Prostate gland (tissue), 2 donors: ENCODE data around the gene PPL. TPM values are rescaled to one million over a fixed set of nuclear protein-coding genes. Genes with fewer than 3 reads are reported as not detected.

ENCODE experiments used
- DNase-seq: peaks from one replicate; pipeline ENCODE4 v3.0.0-alpha.2; 2019; ENCODE audit warnings: low spot score
- H3K27ac ChIP-seq, 2 donors: fragments of 200-600 bp; sonication (generic); 2 replicates each; pipeline ENCODE4 v1.5.1; 2017 to 2019
- H3K27me3 ChIP-seq: fragments of 200-600 bp; sonication (generic); replicated peaks from 2 replicates; pipeline ENCODE4 v1.5.1; 2019; ENCODE audit not compliant: insufficient read depth
- H3K36me3 ChIP-seq, 2 donors: fragments of 200-600 bp; sonication (generic); 1 replicate in 1 of 2; 2 replicates in 1 of 2; pipeline versions ENCODE4 v1.5.1 to v1.8.1; 2017 to 2019
- H3K4me1 ChIP-seq: fragments of 200-600 bp; sonication (generic); replicated peaks from 2 replicates; pipeline ENCODE4 v1.5.1; 2019
- H3K4me3 ChIP-seq, 2 donors: fragments of 200-600 bp; sonication (generic); 2 replicates each; pipeline ENCODE4 v1.5.1; 2017 to 2019
- H3K9me3 ChIP-seq: fragments of 200-600 bp; sonication (generic); 2 replicates; pipeline ENCODE4 v1.5.1; 2017
- CTCF ChIP-seq, 4 experiments: fragments of 200-600 bp in 2 of 4; fragments of 450-650 bp in 2 of 4; sonication (generic) in 2 of 4; IDR thresholded peaks; 1 replicate in 3 of 4; 2 replicates in 1 of 4; pipeline ENCODE4 v1.5.1; 2016 to 2019; ENCODE audit warnings: antibody characterized with exemption in 4 of 4, mild to moderate bottlenecking in 2 of 4, moderate library complexity in 2 of 4
- POLR2A ChIP-seq: fragments of 450-650 bp; IDR thresholded peaks from one replicate; pipeline ENCODE4 v1.6.1; 2016; ENCODE audit warnings: antibody characterized with exemption, mild to moderate bottlenecking
- POLR2AphosphoS5 ChIP-seq: sonication (generic); formaldehyde crosslinking; IDR thresholded peaks from one replicate; pipeline ENCODE4 v1.6.1; 2017; ENCODE audit warnings: antibody characterized with exemption
- WGBS: methylation state at CpG from one replicate; pipeline ENCODE4 v1.1.5; 2018; 5-methylcytosine and 5-hydroxymethylcytosine counted together
- intact Hi-C: fragments of 100-400 bp; cut with DNase I; formaldehyde crosslinking; loops from one replicate; pipeline ENCODE4 v1.14.2; 2022
- total RNA-seq, 2 donors: library from RNA; depleted of rRNA; stranded (reverse); fragments of >200 nt; gene quantifications; one replicate each; pipeline ENCODE4 v1.1.0, GENCODE V29; 2016

The PPL gene
- total RNA-seq, 2 donors from 2014 or later, result 39.4 to 64.3 TPM

GRCh38 chr16:4873091-4873490 lies 63.9 kb downstream of the PPL start:
- DNase-seq, result no peak
- peaks cover 11% of the 10 kb centered on the region for H3K4me1 ChIP-seq
- H3K36me3 ChIP-seq, result peaks cover 4 to 5% of the 10 kb centered on the region in 2 donors
- intact Hi-C loops, result no loop called here
- H3K27ac ChIP-seq, result no peak overlapping the region
- TF ChIP-seq POLR2AphosphoS5, result no peak
- TF ChIP-seq POLR2A, result no peak
- no peak for TF ChIP-seq CTCF (IDR thresholded peaks at IDR 0.05)
- 79% methylated on average over 3 of the region's 3 CpGs for WGBS
- H3K4me3 ChIP-seq, result no peak overlapping the region
- H3K27me3 ChIP-seq, result no peaks in the 10 kb centered on the region
- H3K9me3 ChIP-seq, result no peaks in the 10 kb centered on the region

GRCh38 chr16:4871071-4871470 lies 65.9 kb downstream of the PPL start:
- no peak for DNase-seq
- Histone ChIP-seq H3K4me1 (peaks cover 5% of the 10 kb centered on the region), H3K4me3 (no peak overlapping the region), H3K9me3 (no peaks in the 10 kb centered on the region), H3K27ac (no peak overlapping the region), H3K27me3 (no peaks in the 10 kb centered on the region), H3K36me3 (peaks cover 4 to 5% of the 10 kb centered on the region in 2 donors)
- TF ChIP-seq POLR2AphosphoS5 (no peak), CTCF (IDR thresholded peaks at IDR 0.05) (no peak)
- intact Hi-C loops, result no loop called here
- WGBS, result 71% methylated on average over 4 of the region's 4 CpGs

- peak overlapping the region in 1 of 2 donors; percentile 20 for H3K27ac ChIP-seq
- no peaks in the 10 kb centered on the region for H3K9me3 ChIP-seq
- WGBS, result 56% methylated on average over 21 of the region's 21 CpGs
- no peaks in the 10 kb centered on the region for H3K27me3 ChIP-seq
- peaks cover 1 to 4% of the 10 kb centered on the region in 2 donors for H3K36me3 ChIP-seq
- H3K4me3 ChIP-seq, result no peak overlapping the region
- TF ChIP-seq CTCF (IDR thresholded peaks at IDR 0.05) (no peak), POLR2AphosphoS5 (peak; percentile 49), POLR2A (no peak)
- DNase-seq, result peak; percentile 64
- intact Hi-C loops, result no loop called here
- H3K4me1 ChIP-seq, result peaks cover 5% of the 10 kb centered on the region
Observed at GRCh38 chr16:4870138-4870671, 66.7 kb downstream of the PPL start.

GRCh38 chr16:4869147-4869805 lies 67.7 kb downstream of the PPL start:
- WGBS, result 54% methylated on average over 13 of the region's 13 CpGs
- H3K36me3 ChIP-seq, result peaks cover 0 to 4% of the 10 kb centered on the region in 2 donors
- intact Hi-C loops, result no loop called here
- H3K4me3 ChIP-seq, result no peak overlapping the region
- H3K27ac ChIP-seq, result no peak overlapping the region
- H3K4me1 ChIP-seq, result peaks cover 5% of the 10 kb centered on the region
- no peaks in the 10 kb centered on the region for H3K9me3 ChIP-seq
- H3K27me3 ChIP-seq, result no peaks in the 10 kb centered on the region
- TF ChIP-seq CTCF (IDR thresholded peaks at IDR 0.05), result no peak
- TF ChIP-seq POLR2A, result no peak
- TF ChIP-seq POLR2AphosphoS5, result peak; percentile 51
- peak; percentile 54 for DNase-seq

GRCh38 chr16:4868535-4868934 lies 68.4 kb downstream of the PPL start:
- intact Hi-C loops, result no loop called here
- no peak for DNase-seq
- H3K36me3 ChIP-seq, result peaks cover 0 to 4% of the 10 kb centered on the region in 2 donors
- H3K4me3 ChIP-seq, result no peak overlapping the region
- no peaks in the 10 kb centered on the region for H3K27me3 ChIP-seq
- no peak for TF ChIP-seq CTCF (IDR thresholded peaks at IDR 0.05)
- no peak for TF ChIP-seq POLR2A
- no peak for TF ChIP-seq POLR2AphosphoS5
- WGBS, result 96% methylated on average over 7 of the region's 7 CpGs
- H3K9me3 ChIP-seq, result no peaks in the 10 kb centered on the region
- H3K4me1 ChIP-seq, result peaks cover 5% of the 10 kb centered on the region
- H3K27ac ChIP-seq, result no peak overlapping the region
